22Rv1 (cell line): ENCODE data around the gene GALT.

ENCODE experiments used
- H3K27ac ChIP-seq: fragments of 450-650 bp; 2 replicates; pipeline ENCODE4 v1.5.1; 2017
- CTCF ChIP-seq: fragments of 450-650 bp; IDR thresholded peaks from 2 replicates; pipeline ENCODE4 v1.5.1; 2017; ENCODE audit warnings: mild to moderate bottlenecking
- ZFX ChIP-seq: fragments of 450-650 bp; IDR thresholded peaks from 2 replicates; pipeline ENCODE4 v1.6.1; 2017; ENCODE audit warnings: antibody characterized with exemption, borderline replicate concordance

Gene GALT

GRCh38 chr9:34646211-34647083 lies at the start of gene GALT:
Gene GALT, plus strand, starts transcription at chr9:34646675. Its CDS starts 30 bp downstream, at chr9:34646705.
- peak within 1 kb of the TSS; percentile 97 for H3K27ac ChIP-seq
- TF ChIP-seq ZFX (no peak), CTCF (peak; percentile 95)

- H3K27ac ChIP-seq = no peak overlapping the region
- TF ChIP-seq ZFX (no peak), CTCF (no peak)
Measured at GRCh38 chr9:34599546-34599945, 46.9 kb upstream of the GALT start.

GRCh38 chr9:34600908-34601307 lies 45.6 kb upstream of the GALT start:
- TF ChIP-seq ZFX = no peak
- no peak for TF ChIP-seq CTCF
- no peak overlapping the region for H3K27ac ChIP-seq

- 0 out of 2 replicates have a peak overlapping the region, but pooled peaks have one; percentile 11 for H3K27ac ChIP-seq
- TF ChIP-seq CTCF = no peak
- TF ChIP-seq ZFX = no peak
Measured at GRCh38 chr9:34601937-34602573, 44.4 kb upstream of the GALT start.

- H3K27ac ChIP-seq = no peak overlapping the region
- TF ChIP-seq CTCF (peak; percentile 95), ZFX (no peak)
Measured at GRCh38 chr9:34603610-34604231, 42.8 kb upstream of the GALT start.

- TF ChIP-seq ZFX (no peak), CTCF (no peak)
Measured at GRCh38 chr9:34606190-34606589, 40.3 kb upstream of the GALT start.

More at GRCh38 chr9:34606190-34606589, 40.3 kb upstream of the GALT start:
- no peak overlapping the region for H3K27ac ChIP-seq
